HPDE6-E6E7 (cell line): ENCODE data around the gene RGS17.
"Not testable (repeated sequence)": the region's sequence is repeated elsewhere in the genome, so short reads cannot be mapped to it uniquely, and the experiment has no call there.

Experiments
- DNase-seq: peaks from one replicate; pipeline ENCODE4 v3.0.0; 2011; ENCODE audit warnings: missing footprints; ENCODE audit errors: extremely low spot score

RGS17 gene

DNA sequence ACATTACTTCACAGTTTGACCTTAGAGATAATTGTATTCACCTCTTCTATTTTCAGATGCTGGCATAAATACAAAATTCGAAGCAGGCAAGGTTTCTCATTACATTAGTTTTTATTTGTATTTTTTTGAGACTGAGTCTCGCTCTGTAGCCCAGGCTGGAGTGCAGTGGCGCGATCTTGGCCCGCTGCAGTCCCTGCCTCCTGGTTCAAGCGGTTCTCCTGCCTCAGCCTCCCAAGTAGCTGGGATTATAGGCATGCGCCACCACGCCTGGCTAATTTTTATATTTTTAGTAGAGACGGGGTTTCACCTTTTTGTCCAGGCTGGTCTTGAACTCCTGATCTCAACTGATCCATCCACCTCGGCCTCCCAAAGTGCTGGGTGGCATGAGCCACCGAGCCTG lies 145.8 kb downstream of the RGS17 start:
- not testable (repeated sequence) for DNase-seq

DNA sequence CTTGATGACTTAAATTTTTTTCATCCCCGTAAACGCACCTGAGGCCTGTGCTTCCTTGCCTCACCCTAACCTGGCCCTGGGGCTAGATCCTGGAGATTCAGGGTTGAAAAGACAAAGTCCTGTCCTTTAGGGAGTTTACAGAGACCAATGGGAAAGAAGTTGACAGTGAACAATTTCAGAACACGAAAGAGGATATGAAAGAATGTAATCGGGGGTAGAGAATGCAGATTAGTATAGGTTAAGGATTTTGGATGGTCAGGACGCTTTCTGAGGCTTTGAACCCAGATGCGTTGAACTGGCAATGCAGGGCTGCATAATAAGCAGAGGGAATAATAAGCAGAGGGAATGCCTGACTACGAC lies 146.6 kb downstream of the RGS17 start:
- DNase-seq = no peak

DNA sequence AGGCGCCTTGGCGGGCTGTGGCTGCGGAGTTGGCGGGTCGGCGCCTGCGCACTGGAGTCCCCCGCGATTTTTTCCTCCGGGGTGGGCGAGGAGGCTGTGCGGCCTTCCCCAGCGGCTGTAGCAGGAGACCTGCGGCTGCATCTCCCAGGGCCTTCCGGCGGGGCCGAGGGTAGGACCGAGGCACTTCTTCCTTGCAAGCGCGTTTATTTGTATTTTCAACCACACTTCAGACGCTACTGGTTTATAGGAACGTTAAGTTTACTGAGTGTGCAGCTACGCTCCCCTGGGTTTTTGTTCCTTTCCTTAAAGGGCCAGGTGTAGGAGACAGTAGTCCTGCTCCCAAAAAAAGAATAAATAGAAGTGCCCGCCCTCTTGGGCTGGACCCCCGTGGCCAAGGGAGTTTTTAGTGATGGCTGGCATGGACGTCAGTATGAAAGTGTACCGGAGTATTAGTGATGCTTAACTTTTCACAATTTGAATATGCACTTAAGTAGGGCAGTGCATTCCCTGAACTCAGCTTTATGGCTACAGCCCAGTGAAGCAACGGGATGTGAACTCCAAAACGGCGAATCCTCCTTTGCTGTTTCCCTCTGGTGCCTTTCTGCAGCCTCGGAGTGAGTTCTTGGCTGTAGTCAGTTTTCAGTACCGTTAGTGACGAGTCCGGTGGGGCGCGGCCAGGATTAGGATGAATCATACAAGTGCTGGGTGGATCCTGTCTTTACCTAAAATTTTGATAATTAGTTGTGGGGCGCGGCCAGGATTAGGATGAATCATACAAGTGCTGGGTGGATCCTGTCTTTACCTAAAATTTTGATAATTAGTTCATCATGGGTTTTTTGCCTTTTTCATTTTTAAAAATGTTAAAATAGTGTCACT lies 147.2 kb downstream of the RGS17 start:
- DNase-seq = peak; percentile 86

DNA sequence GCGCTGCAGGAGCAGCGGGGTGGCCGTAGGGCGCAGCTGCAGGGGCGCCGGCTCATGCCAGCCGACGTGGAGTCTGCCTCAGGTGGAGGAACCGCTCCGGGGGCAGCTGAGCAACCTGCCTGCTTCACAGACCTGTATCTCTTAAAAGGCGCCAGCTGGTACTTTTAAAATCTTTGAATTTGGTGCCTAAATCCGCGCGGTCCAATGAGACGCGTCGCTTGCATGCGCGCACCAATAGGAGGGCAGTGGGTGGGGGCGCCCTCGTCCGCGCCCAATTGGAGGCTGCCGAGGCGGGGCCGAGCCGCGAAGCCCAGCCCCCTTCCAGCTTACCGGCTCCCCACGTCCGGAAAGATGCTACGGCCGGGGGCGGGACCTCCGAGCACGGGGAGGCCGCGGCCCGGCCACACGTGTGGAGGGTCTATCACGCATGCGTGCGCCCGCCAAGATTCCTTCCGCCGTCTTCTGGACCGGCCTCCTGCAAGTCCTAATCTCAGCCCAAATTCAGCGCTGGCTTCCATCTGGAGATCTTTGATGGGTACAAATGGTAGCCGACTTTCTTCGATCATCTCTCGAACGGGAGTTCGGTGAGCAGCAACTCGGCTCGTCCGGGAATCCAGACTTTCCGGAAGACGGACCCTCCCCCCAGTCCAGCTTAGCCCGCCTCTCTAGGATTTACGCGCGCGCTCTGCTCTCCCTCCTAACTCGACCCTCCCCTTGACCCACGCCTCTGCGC lies 148.0 kb downstream of the RGS17 start, which contains the start of gene FBXO5:
Gene FBXO5, minus strand, starts transcription at position 138 of the 733 bp plus-strand sequence. Its CDS starts 82 bp downstream, at position 56.
- DNase-seq = peak; percentile 79

DNA sequence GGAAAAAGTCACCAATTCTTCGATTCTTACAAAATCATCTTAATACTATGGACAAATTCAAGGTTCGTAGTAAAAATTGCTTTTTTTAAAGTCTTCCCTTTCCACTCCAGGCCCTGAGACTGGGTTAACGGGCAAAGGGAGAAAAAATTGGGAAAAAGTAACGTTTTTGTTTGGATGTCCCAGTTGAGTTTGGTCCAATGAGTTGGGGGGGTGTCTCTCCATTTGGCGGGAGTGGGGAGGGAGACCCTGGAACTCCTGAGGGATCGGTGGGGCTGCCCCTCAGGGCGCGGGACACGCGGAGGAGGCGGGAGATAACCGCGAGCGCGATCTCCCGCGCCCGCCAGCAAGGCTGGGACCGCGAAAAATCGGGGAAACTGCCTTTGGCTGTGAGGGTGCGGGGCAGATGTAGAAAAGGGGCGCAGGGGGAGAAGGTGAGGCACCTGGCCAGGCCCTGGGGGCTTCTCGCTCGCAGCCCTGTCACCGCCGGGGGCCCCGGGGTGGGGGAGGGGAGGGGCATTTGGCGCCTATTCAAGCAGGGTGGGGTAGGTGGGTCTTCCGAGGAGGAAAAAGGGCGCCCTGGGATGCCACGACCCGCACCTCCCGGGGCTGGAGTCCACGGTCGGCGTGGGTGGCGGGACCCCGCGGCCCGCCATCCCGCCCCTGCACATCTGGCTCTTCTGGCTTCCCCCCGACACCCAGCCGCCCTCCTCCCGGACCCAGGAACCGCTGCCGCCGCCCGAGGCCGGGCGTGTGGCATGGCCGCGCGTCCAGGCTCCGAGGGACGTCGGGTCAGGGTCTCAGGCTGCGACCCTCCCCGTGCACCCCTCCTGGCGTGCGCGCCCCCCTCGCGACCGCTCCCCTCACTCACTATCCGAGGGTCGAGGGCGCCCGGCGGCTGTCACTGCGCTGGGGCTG lies 148.8 kb downstream of the RGS17 start:
- no peak for DNase-seq

DNA sequence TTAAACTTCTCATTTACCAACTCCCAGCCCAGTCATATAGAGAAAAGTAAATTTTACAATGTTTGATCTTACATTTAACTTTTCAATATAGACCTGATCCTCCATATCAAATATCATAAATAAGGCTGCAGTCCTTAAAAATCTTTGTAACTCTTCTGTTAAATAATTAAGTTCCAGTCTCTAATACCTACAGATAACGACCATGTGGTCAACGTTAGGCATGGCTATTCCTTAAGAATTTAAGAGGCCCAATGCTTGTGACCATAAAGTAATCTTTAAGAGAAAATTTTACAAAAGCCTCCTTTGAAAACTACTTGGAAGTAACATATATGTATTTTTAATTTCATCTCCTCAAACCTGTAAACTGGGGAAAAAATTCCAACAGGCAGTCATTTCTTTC lies 149.9 kb downstream of the RGS17 start:
- no peak for DNase-seq

DNA sequence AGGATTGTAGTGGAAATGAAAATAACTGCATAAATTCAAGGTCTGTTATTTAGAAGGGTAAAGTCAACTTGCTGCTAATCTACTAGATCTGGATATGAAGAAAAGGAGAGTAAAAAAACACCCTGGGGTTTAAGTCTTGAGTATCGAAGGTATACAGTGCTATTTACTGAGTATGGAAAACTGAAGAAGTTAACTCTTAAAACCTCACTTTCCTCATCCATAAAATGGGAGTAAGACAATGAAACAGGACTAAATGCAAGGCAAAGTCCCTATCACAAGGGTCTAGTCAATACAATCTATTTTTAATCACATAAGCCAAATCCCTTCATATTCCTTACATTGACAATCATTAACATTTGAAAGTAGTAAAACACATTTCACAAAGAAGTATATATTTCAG lies 150.4 kb downstream of the RGS17 start:
- no peak for DNase-seq

DNA sequence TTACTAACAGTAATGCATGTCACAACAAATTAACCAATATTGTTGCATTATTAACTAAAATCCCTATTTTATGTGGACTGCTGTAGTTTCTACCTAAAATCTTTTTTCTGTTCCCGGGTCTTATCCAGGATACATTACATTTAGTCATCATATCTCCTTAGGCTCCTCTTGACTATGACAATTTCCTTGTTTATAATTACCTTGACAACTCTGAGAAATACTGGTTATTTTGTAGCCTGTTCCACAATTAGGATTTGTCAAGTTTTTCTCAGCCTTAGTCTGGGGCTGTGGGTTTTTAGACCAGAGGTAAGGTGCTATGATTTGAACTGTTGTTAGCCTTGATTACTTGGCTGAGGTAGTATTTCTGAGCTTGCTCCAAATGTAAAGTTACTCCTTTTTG lies 152.0 kb downstream of the RGS17 start:
- DNase-seq = no peak

DNA sequence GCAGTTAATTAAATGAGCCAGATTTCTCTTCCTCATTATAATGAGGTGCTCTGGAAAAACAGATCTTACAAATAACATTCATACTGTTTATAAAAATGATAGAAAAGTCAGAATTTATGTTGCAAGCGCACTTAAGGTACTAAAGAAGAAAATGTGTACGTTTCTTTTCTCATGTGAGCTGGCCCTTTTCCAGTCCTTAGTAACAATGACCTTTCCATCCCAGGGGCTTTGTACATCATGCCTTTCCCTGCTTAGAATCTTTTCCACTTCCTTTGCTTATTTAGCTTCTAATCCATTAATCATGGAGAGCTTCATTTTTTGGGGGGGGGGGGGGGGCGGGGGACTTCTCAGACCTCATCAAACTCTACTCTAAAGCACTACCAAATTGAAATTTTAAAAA lies 153.0 kb downstream of the RGS17 start:
- no peak for DNase-seq

DNA sequence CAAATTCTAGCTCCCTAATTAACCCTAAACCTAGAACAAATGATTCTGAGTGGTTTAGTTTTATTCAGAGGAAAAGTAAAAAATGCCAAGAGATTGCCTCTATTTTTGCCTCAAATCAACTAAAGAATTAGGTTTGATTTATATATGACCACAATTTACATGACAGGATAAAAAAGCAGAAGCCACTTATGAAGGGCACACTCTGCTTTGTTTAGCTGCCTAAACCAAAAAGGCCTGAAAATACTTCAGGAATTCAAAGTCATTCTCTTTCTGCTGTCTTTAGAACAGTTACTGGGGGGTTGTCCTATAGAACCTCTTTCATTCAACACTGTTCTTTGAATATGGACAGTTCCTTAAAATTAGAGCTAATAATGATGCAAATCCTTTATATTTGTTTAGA lies 153.5 kb downstream of the RGS17 start:
- DNase-seq = no peak

DNA sequence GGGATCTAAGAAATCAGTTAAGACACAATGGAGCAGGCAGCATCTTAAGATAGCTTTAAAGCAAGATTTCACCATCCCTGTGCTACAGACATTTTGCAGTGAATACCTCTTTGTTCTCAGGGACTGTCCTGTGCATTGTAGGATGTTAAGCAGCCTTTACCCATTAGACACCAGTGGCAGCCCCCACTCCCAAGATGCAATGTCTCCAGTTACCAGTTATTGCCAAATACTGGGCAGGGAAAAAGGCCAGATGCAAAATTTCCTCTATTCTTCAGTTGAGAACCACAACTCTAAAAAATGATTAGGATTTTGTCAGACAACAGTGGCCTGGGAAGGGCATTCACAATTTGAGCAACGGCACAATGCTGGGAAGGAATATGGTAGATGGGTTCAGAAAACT lies 154.3 kb downstream of the RGS17 start:
- DNase-seq = no peak

DNA sequence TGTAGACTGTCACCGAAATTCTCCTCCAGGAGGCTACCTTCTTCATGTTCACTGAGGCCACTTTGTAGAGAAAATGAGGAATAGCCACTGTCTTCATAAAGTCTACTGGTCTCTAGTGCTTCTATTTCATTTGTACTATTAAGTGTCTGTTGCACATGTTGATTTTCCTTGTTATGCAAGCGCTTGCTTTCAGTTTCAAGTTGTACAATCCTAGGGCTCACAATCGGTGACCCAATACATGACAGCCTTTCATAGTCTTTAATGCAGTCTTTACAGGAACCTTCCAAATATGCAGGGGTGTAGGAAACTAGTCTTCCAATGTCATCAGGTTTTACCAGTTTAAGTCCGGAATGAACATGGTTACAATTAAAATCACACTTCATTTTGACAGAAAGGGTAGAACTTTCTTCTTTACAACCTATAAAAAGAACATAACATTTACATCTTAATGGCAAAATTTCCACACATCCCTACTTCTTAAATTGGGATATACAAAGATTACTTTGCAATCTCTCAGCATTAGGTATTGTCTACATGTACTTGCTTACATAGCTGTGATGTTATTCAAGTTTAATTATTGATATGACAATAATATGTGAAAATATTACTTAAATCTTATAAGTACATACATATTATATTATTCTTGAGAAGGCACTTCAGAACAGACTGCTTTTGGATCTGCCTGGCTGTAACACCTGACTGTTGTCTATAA lies 155.7 kb downstream of the RGS17 start:
- DNase-seq = no peak

DNA sequence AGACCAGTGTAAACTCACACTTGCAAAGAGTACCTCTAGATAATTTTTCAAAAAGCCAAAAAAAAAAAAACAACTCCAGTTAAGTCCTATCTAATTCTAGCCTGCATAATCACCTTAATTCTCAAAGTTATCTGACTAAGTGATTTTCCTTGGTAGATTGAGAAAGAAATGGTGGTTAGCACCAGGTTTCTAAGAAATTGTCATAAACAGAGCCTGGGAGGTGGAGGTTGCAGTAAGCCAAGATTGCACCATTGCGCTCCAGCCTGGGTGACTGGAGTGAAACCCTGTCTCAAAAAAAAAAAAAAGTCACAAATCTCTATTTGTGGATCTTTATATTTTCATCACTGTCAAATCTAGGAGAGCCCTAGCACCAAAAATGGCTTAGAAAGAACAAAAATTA lies 157.2 kb downstream of the RGS17 start:
- no peak for DNase-seq

DNA sequence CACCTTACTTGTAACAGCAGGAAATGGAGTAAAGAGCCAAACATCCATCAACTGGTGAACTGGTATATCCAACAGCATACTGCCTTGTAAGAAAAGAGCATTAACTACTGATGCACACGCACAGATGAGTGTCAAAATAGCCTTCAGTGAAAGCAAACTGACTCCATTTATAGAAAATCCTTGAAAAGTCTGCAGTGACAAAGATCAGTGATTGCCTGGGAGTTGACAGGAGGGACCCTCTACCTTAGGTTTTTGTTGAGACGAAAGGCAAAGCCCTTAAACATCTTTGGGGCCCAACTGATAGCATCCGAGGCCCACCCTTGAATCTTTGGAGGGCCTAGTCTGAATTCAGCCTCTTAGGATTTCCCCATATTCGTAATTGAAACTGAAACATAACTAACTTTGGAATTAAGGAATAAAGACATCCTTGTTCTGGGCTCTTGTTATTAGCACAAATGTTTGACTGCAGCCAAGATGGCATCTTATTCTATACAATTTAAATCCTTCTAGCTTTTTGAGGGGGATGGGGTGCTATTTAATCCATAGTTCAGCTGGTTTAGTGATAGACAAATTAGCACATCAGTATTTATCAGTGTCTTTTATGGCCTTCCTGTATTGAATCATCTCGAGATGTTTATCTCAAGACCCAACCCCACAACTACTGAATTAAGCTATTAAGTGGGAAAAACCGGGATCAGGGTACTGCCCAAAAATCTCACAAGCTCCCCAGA lies 161.2 kb downstream of the RGS17 start:
- no peak for DNase-seq

DNA sequence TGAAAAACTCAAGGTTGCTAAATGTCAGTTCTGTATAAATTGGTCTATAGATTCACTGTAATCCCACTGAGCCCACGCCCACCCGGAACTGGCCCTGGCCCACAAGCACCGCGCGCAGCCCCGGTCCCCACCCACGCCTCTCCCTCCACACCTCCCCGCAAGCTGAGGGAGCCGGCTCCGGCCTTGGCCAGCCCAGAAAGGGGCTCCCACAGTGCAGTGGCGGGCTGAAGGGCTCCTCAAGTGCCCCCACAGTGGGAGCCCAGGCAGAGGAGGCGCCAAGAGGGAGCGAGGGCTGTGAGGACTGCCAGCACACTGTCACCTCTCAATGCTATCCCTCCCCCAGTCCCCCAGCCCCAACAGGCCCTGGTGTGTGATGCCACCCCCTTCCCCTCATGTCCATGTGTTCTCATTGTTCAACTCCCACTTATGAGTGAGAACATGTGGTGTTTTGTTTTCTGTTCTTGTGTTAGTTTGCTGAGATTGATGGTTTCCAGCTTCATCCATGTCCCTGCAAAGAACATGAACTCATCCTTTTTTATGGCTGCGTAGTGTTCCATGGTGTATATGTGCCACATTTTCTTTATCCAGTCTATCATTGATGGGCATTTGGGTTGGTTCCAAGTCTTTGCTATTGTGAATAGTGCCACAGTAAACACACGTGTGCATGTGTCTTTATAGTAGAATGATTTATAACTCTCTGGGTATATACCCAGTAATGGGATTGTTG lies 164.8 kb downstream of the RGS17 start:
- not testable (repeated sequence) for DNase-seq

DNA sequence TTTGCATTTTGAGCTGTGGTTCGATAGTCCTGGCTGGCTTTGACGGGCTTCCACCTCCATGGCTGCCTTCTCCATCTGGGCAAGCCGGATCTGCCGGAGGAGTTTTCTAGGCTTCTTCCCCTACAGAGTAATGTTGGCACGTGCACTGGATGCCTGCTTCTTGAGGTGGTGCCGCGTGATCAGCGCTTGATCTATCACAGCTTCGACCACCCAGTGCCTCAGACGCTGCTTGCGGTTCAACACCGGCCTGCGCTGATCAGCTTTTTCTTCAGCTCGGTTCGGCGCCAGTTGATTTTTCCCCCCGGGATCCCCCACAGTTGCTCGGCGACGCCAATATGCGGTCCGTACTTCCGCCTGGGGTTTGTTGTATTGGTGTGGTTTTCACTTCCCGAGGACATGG lies 171.7 kb downstream of the RGS17 start:
- no peak for DNase-seq

DNA sequence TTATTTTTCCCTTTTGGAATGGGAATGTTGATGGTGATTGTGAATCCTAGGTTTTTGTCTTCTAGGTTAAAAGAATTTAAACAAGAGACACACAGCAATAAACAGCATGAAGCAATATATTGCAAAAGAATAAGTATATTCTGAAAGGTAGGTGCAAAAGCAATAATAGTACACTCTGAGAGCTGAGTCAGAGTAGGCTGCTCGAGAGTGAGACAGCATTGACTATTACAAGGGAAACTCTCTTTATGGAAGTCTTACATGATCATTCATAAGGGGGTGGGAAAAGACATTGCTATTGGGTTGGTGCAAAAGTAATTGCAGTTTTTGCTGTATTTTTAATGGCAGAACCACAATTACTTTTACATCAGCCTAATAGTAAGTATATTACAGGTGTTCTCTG lies 173.3 kb downstream of the RGS17 start:
- DNase-seq = no peak
